GM19240 (cell line): ENCODE results near the gene SAMD9L.
"Not testable (repeated sequence)": the region's sequence is repeated elsewhere in the genome, so short reads cannot be mapped to it uniquely, and the experiment has no call there.

Experiments
- DNase-seq: peaks from one replicate; pipeline ENCODE4 v3.0.0; 2011; ENCODE audit warnings: low spot score; ENCODE audit not compliant: insufficient read length

SAMD9L gene

DNA sequence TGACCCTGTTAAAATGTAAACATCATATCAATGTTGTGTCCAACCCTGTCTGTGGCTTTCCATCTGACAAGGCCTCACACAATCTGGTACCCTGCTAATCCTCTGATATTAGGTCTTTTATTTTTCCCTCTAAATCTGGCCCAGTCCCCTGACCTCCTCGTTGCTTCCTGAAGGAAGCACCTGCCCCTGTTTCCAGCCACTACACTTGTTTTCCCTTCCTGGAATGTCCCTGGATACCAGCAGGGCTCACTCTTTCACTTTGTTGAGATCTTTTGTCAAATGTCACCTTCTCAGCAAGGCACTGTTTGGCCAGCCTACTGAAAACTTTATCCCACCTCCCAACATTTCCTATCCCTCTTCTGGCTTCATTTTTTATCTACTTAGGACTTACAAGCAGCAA, 2.1 kb downstream of the SAMD9L start:
- DNase-seq: no peak

DNA sequence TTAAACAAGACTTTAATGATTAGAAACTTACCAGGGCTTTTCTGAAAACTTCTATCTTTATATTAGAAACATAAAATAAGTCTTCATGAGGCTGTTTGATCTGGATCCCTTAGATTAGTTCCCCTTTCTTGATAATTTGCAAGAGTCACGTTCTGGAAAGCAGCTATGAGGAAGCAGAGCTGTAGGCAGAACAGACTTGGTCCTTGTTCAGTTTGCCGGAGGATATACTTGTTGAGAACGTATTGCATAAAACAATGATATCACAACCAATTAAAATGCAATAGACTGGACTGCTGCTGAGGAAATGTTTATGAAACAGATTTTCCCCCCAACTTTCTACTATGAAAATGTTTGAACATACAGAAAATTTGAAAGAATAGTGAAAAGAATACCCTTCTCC, 2.8 kb downstream of the SAMD9L start:
- DNase-seq: no peak

DNA sequence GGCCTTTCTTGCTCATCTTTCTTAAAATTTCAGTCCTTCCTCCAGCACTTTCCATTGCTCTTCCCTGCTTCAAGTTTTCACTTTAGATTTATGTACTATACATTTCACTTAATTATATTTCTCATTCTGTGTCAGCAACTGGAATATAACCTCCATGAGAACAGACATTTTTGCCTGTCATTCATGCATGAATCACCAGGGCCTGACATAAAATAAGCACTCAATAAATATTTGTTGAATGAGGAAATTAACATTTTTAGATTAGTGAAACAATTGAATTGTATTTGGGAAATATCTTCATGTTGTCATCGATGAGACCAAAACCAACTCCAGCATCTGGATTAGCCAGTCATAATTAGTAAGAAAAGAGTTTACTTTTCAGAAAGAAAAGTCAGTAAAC, 6.1 kb downstream of the SAMD9L start:
- DNase-seq: no peak

DNA sequence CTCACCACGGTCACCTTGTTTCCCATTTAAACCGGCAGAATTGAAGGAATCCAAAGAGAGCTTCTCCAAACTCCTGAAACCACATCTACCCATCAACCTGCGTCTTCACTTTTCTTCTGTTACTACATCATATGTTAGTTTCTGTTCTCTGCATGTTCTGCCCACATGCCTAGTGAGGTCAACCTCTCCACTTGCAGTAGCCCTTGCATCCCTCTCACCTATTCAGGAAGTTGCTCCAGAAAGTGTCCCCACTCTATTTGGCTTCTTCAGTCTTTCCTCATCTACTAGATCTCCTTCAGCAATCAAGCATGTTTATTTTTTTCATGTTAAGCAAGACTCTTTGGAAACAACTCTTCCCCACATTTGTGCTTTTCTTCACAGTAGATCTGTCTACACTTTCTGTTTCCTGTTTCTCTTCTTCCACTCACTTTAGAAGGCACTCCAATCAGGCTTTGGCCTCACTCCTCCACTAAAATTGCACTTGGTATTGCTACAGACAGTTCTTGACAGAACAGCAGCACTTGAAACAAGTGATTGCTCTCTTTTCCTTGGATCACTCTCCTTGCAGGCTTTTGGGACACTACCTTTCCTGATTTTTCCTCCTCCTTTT, 7.5 kb downstream of the SAMD9L start:
- no peak for DNase-seq

DNA sequence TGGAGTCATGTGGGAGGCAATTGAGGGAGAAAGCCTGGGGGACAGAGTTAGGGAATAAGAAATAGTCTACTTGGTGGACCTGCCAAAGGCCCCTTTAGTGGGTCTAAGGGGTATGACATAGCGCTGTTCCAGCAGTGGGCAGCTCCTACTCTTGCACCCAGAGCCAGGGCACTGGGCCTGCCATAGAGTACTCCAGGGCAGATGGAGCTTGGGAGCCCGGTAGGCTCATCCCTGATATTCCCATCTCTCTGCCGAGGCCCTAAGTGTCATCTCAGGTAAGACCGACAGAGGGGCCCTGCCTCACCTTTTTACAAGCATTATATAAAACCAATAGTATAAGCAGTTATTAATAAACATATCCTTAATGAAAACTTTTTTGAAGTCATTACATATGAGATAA, 9.6 kb downstream of the SAMD9L start:
- no peak for DNase-seq

DNA sequence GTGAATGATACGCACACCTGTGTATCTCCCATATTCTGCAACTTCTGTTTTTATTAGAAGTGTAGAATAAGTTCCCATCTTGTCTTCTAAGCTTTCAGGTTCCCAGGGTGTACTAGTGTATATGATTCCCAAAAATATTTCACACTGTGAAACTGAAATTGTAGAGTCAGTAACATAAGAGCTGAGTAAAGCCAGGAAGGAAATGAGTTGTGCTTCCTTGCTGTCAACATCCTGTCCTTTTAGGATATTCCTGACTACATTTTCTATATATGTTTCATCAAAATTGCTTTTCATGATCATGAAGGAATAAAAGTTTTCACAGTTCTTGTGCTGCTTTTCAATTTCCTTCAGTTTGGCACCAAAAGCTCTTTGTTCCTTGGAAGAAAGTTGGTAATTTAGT, 15.2 kb downstream of the SAMD9L start:
- DNase-seq: no peak

DNA sequence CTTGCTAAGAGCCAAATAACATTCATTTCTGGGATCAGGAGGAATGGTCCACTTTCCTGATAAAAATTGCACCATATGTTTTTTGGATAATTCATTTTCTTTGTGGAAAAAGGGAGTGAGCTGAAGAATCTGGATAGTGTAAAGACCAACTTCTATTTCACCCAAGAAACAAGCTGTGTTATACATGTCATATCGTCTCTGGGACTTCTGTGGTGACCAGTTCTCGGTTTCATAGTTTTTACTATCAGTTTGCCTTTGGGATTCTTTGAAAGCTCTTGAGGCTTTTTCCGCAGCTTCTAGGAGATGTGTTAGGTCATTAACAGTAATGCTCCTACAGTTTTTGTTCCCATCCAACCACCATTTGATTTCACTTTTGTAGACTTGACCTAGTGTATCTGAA, 16.0 kb downstream of the SAMD9L start:
- DNase-seq: no peak

DNA sequence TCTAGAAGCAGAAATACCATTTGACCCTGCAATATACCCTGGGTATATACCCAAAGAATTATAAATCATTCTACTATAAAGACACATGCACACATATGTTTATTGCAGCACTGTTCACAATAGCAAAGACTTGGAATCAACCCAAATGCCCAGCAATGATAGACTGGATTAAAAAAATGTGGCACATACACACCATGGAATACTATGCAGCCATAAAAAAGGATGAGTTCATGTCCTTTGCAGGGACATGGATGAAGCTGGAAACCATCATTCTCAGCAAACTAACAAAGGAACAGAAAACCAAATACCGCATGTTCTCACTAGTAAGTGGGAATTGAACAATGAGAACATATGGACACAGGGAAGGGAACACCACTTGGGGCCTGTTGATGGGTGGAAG, 21.2 kb downstream of the SAMD9L start:
- not testable (repeated sequence) for DNase-seq

DNA sequence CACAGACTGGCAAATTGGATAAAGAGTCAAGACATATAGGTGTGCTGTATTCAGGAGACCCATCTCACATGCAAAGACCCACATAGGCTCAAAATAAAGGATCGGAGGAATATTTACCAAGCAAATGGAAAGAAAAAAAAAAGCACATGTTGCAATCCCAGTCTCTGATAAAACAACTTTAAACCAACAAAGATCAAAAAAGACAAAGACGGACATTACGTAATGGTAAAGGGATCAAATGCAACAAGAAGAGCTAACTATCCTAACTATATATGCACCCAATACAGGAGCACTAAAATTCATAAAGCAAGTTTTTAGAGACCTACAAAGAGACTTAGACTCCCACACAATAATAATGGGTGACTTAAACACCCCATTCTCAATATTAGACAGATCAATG, 24.7 kb downstream of the SAMD9L start:
- DNase-seq: not testable (repeated sequence)

DNA sequence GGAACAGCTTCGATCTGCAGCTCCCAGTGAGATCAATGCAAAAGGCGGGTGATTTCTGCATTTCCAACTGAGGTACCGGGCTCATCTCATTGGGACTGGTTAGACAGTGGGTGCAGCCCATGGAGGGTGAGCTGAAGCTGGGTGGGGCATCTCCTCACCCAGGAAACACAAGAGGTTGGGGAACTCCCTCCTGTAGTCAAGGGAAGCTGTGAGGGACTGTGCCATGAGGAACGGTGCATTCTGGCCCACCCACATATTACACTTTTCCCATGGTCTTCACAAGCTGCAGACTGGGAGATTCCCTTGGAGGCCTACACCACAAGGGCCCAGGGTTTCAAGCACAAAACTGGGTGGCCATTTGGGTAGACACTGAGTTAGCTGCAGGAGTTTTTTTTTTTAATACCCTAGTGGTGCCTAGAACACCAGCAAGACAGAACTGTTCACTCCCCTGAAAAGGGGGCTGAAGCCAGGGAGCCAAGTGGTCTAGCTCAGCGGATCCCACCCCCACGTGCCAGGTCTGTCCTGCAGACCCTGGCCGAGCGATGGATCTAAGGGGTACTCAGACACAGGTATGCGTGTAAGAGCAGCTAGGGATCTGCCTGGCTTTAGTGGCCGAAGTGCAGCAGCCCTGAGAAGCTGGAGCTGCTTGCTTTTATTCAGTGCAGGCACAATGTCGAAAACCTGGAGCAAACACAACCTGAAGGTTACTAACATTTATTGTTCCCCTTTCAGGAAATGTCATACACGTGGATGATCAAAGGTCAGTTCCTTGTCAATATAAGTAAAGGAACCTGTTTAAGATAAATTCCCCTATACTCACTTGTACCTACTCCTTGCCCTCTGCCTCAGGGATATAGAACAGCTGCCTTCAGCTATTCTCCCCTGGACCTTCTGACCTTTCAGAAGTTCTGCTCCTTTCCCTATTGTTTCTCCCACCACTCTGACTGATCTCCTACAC, 27.3 kb downstream of the SAMD9L start:
- no peak for DNase-seq

DNA sequence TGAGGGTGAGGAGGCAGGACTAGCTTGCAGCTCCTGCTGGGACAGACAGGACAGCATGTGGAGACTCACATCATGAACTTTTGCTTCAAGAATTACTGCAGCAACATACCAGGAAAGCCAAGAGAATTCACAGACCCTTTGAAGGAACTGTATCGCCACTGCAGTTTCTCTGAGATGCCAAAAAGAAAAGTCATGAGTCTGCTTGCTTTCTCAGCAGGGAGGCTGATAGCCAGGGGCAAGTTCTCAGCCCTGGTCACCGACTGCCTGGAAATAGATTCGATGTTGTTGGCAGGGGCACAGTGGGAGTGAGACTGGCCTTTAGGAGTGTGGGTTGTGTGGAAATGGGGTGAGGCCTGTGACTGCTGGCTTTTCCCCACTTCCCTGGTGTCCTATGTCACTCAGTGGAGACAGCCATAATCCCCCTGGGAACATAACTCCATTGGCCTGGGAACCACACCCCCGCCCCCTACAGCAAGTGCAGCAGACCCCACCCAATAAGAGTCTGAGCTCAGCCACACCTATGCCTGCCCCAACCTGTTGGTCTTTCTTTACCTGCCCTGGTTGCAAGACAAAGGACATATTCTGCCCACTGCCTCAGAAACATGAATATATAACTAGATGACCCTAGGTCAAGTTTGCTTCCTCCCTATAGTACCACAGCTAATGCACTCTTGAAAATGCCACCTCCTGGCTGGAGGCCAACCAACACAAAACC, 28.8 kb downstream of the SAMD9L start:
- no peak for DNase-seq

DNA sequence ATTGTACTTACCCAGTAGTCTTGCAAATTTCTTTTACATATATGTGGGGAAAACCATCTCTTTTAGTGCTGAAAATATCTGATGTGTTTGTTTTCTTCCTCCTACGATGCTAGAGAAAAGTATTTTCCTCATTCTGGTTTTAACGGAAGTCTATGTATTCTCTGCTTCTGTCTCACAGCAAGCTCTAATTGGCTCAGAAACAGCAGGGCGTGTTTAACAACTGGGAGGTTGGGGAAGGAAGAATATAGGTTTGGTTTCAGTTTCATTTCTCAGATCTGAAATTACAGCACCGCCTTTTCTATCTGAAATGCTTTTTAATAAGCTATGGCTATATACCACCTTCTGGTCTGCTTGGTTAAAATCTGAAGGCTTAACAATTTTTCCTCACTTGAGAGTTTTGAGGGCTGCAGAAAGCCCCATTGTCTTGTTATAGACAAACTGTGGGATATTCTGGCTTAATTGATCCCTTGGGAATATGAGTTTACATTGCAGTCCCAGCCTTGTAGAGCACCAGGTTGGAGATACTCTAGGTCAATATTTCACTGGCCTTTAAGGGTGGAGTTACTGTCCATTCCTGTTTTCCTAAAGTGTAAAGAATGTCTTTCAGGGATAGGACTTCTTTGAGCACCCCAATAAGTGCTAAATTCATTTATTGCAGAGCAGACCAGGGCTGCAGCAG, 30.2 kb downstream of the SAMD9L start, which contains the start of gene SAMD9:
SAMD9 (minus strand) TSS at position 128 of the 679 bp plus-strand sequence. CDS start 11,882 bp downstream, outside the sequence.
- DNase-seq: peak; percentile 76

DNA sequence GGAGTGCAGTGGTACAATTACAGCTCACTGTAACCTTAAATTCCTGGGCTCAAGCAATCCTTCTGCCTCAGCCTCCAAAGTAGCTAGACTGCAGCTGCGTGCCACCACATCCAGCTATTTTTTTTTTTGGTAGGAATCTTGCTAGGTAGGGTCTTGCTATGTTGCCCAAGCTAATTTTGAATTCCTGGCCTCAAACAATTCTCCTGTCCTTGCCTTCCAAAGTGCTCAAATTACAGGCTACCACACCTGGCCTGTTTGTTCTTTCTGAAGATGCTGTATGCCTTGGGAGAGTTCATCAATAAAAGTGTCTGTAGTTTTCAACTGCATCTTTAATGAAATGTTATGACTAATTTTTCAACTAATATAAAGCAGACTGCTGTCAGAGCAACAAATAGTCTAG, 30.9 kb downstream of the SAMD9L start:
- DNase-seq: no peak

DNA sequence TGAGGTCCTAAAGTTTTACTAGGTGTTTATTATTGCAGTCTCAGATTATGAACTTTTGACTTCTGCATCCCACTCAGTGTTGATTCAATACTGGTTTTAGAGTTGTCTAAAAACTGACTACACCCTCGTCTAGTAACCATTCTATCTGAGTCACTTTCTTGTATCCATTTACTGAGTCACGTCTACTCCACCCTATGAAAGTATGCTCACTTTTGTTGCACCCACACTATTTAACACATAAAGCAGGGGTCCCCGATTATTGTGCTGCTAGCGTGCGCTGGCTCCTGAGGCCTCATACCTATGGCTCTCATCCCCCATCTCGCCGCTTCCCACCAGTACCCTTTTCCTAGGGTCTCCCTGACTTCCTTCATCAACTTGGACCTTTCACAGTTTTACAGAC, 32.4 kb downstream of the SAMD9L start:
- no peak for DNase-seq

DNA sequence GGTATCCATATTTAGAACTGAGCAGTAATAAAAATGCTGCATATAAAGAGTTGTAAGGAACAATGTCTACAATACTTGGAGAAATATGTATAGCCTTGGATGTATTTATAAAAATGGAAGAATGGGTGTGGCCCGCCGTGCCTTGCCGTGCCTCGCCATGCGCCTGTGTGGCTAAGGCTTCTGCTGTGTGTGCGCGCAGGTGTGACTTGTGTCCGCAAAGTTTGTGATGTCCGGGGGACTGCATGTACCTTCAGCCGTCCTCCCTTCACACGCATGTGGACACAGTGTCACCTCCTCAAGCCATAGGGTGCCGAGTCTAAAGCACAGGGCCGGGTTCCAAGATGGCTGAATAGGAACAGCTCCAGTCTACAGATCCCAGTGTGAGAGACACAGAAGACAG, 40.2 kb downstream of the SAMD9L start:
- no peak for DNase-seq

DNA sequence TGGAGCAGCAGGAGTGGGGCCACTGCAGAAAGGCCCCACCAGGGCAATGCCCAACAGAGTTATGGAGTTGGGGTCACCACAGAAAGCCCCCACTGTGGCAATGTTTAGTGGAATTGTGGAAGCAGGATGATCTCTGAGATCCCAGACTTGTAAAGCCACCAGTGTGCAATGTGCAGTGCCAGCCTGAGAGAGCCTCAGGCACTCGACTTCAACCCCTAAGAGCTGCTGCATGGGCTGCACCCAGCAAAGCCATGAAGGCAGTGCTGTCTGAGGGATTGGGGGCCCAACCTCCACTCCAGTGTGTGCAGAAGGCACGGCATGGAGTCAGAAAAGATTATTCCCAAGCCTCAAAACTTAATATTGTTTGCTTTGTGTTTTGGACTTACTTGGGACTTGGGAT, 50.8 kb downstream of the SAMD9L start:
- no peak for DNase-seq

DNA sequence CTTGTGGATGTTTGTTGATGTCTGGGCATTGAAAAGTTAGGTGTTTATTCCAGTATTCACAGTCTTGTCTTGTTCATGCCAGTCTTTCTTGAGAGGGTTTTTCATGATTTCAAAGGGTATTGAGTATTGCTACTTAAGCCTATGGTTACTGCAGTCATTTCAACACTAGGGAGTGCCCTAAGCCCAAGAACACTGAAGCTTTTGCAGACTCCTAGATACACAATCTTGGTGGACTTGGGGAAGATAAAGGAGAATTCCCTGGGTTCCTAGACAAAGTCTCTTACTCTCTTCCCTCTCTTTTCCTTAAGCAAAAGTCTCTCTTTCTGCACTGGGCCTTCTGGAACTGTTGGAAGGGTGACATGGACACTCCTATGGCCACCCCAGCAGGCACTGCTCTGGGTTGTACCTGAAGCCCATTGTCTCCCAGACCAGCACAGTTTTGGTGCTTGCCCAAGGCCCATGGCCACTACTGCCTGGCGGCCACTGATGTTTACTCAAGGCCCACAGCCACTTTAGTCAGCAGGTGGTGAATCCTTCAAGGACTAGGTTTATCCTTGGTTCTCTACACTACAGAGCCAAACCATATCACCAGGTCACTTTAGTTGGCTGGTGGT, 55.3 kb downstream of the SAMD9L start:
- DNase-seq: no peak
